Stomach smooth muscle (tissue), 2 donors: ENCODE measurements around the gene LIPF.
"Not testable (repeated sequence)": the region's sequence is repeated elsewhere in the genome, so short reads cannot be mapped to it uniquely, and the experiment has no call there.

Source experiments
- H3K27ac ChIP-seq: one replicate; pipeline ENCODE4 v1.7.0; 2013; ENCODE audit warnings: mild to moderate bottlenecking, low read length, inconsistent platforms
- H3K27me3 ChIP-seq, 2 donors: one replicate each; pipeline ENCODE4 v1.7.0; 2013; ENCODE audit warnings: low read length in 2 of 2; ENCODE audit not compliant: insufficient read depth in 2 of 2, control insufficient read depth in 1 of 2
- H3K36me3 ChIP-seq, 2 donors: one replicate each; pipeline ENCODE4 v1.7.0; 2013; ENCODE audit warnings: low read length in 2 of 2; ENCODE audit not compliant: control insufficient read depth in 2 of 2, insufficient read depth in 2 of 2
- H3K4me1 ChIP-seq: one replicate; pipeline ENCODE4 v1.7.0; 2013; ENCODE audit warnings: low read length; ENCODE audit not compliant: control insufficient read depth, insufficient read depth
- H3K4me3 ChIP-seq, 2 donors: one replicate each; pipeline ENCODE4 v1.7.0; 2013; ENCODE audit warnings: low read length in 2 of 2
- H3K9ac ChIP-seq, 2 donors: one replicate each; pipeline ENCODE4 v1.7.0; 2013; ENCODE audit warnings: low read length in 2 of 2, mild to moderate bottlenecking in 1 of 2
- H3K9me3 ChIP-seq, 2 donors: one replicate each; pipeline ENCODE4 v1.7.0; 2013; ENCODE audit warnings: low read length in 2 of 2; ENCODE audit not compliant: control insufficient read depth in 2 of 2
- donor health status: healthy.
- donor health status: Pancreatic carcinoma.

The LIPF gene

DNA sequence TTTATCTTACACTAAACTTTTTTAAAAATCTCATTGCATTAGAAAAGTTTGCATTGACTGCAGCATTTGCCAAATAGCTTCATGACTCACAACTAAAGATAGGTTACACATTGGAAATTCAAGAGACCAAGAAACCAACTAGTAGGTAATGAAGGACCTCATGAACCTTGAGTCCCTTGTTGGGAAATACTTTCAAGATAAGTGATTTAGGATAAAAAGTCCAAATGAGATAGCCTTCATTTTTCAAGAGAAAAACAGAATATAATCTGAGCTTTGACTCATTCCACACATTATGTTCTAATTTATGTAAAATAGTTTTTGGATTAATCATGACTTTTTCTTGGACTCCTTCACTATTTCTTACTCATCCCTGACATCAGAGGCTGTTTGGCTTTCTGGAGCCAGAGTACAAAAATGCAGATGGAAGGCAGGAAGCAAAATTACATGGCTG, 13.1 kb upstream of the LIPF start:
- H3K27ac ChIP-seq = no peak overlapping the region
- no peaks in the 10 kb centered on the region for H3K36me3 ChIP-seq
- H3K27me3 ChIP-seq = no peaks in the 10 kb centered on the region
- H3K4me1 ChIP-seq = no peaks in the 10 kb centered on the region
- H3K4me3 ChIP-seq = no peak overlapping the region
- H3K9ac ChIP-seq = no peak overlapping the region
- no peaks in the 10 kb centered on the region for H3K9me3 ChIP-seq

DNA sequence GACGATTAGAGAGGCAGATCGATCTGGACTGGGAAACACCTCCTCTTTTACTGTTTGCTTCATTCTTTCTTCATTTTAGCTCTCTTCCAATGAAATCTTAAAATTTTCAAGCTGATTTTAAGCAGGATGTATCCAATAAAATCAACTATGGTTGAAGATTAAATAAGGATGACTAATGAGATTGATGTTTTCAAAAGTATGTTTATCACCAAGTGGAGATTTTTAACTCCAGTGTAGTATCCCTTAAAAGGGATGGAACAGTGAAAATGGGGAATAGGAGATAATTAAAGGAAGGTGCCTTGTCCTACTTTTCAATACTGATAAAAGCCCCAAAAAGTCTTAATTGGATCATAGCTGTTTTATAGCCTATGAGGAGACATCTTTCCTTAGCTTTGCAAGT, 11.6 kb upstream of the LIPF start:
- no peak overlapping the region for H3K4me3 ChIP-seq
- no peaks in the 10 kb centered on the region for H3K9me3 ChIP-seq
- no peaks in the 10 kb centered on the region for H3K27me3 ChIP-seq
- no peaks in the 10 kb centered on the region for H3K4me1 ChIP-seq
- H3K9ac ChIP-seq = no peak overlapping the region
- H3K27ac ChIP-seq = no peak overlapping the region
- no peaks in the 10 kb centered on the region for H3K36me3 ChIP-seq

DNA sequence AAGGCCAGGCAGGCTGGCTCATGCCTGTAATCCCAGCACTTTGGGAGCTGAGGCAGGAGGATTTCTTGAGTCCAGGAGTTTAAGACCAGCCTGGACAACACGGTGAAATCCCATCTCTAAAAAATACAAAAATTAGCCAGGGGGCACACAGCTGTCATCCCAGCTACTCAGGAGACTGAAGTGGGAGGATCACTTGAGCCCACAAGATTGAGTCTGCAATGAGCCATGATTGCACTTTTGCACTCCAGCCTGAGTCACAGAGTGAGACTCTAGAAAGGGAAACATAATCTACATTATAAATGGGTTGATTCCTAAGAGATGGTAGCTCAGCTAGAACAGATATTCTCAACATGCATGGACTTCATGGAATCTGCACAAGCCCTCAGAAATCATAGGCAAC, 6.3 kb upstream of the LIPF start:
- no peaks in the 10 kb centered on the region for H3K27me3 ChIP-seq

DNA sequence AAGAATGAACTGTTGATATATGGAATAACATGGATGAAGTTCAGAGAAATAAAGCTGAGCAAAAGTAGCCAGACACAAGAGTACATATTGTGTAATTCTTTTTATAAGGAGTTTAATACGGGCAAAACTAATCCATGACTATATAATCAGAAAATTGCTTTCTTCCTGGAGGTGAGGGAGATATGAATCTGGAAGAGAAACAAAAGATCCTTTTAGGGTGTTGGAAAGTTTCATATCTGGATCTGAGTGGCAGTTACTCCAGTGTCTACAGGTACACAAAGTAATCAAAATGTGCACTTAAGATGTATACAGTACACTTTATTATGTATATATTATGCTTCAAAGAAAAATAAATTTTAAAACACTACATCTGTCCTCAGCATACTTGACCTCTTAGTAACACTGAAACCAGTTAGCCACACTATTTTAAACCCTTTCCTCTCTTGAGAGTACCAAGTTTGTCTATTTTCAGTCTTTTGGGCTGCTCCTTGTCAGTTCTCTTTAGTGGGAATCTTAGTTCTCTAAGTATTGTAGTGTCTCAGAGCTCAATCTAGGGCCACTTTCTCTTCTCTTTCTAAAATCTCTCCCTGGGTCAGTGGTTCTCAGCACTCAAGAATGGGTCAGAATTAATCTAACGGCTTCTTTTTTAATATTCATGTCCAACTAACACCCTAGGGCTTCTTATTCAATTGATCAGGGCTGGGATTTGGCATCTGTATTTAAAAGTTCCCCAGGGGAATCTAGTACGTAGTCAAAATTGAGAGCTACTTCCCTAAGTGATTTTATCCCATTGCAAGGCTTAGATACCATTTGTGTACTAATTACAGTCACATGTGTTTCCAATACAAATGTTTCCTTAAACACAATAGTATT, 4.3 kb upstream of the LIPF start:
- no peak overlapping the region for H3K4me3 ChIP-seq
- no peaks in the 10 kb centered on the region for H3K27me3 ChIP-seq
- no peak overlapping the region for H3K27ac ChIP-seq
- no peaks in the 10 kb centered on the region for H3K36me3 ChIP-seq
- no peaks in the 10 kb centered on the region for H3K9me3 ChIP-seq
- H3K9ac ChIP-seq = no peak overlapping the region
- no peaks in the 10 kb centered on the region for H3K4me1 ChIP-seq

More for the DNA sequence above, 6.3 kb upstream of the LIPF start:
- Histone ChIP-seq H3K36me3 (no peaks in the 10 kb centered on the region), H3K27ac (no peak overlapping the region), H3K9me3 (no peaks in the 10 kb centered on the region), H3K4me3 (no peak overlapping the region), H3K4me1 (no peaks in the 10 kb centered on the region), H3K9ac (no peak overlapping the region)

DNA sequence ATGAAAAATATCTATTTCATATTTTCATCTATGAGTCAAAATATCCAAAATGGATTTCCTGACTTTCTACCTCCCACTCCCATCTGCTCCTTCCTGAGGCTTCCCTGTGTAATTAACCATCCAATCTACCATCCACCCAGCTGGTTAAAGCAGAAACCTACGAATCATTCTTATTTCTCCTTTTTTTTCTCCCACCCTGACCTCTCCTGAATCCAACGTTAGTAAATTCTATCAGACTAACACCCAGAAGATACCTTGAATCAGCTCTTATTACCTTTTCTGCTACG, 3.7 kb upstream of the LIPF start:
- Histone ChIP-seq H3K9ac (no peak overlapping the region), H3K27ac (no peak overlapping the region)

DNA sequence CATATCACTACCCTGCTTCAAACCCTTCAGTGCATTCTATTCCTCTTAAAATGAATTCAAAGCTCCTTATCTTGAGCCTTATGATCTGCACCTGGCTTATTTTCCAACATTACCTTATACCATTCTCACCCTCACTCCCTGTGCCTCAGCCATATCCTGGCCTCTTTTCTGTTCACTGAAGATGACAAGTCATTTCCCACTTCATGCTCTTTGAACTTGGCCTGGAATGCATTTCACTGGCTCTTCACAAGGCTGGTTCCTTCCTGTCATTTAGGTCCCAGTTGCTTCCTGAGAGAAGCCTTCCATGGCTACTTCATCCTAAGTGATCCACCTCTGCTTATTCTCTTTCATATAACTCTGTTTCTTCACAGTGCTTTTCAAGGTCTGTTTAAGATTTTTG, 3.2 kb upstream of the LIPF start:
- Histone ChIP-seq H3K4me3 (no peak overlapping the region), H3K4me1 (no peaks in the 10 kb centered on the region), H3K27ac (no peak overlapping the region), H3K9me3 (no peaks in the 10 kb centered on the region), H3K9ac (no peak overlapping the region), H3K27me3 (no peaks in the 10 kb centered on the region), H3K36me3 (no peaks in the 10 kb centered on the region)

More for the DNA sequence above, 3.7 kb upstream of the LIPF start:
- no peak overlapping the region for H3K4me3 ChIP-seq
- H3K36me3 ChIP-seq = no peaks in the 10 kb centered on the region
- H3K27me3 ChIP-seq = no peaks in the 10 kb centered on the region
- H3K9me3 ChIP-seq = no peaks in the 10 kb centered on the region
- no peaks in the 10 kb centered on the region for H3K4me1 ChIP-seq

DNA sequence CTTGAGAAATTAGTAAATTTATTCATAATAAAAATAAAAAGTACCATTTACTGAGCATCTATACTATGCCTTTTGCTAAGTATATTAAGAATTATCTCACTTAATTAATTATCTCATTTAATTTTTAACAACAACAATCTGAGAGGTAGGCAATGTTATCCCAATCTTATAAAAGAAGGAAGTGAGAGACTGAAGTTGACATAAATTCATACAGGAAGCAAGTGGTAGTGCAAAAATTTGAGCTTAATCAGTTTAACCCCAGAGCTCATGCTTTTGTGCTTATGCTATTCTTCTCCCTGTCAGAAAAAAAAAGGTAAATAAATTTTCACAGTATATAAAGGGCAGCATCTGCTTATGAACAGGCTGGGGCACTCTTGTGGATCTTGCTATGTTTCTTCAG, 2.7 kb upstream of the LIPF start:
- Histone ChIP-seq H3K9ac (no peak overlapping the region), H3K4me3 (no peak overlapping the region), H3K4me1 (no peaks in the 10 kb centered on the region), H3K36me3 (no peaks in the 10 kb centered on the region), H3K9me3 (no peaks in the 10 kb centered on the region), H3K27me3 (no peaks in the 10 kb centered on the region), H3K27ac (no peak overlapping the region)

DNA sequence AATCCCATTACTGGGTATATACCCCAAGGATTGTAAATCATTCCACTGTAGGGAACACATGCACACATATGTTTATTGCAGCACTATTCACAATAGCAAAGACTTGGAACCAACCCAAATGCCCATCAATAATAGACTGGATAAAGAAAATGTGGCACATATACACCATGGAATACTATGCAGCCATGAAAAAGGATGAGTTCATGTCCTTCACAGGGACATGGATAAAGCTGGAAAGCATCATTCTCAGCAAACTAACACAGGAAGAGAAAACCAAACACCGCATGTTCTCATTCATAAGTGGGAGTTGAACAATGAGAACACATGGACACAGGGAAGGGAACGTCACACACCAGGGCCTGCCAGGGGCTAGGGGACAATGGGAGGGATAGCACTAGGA, 1.1 kb upstream of the LIPF start:
- not testable (repeated sequence) for H3K36me3 ChIP-seq, H3K4me3 ChIP-seq, H3K4me1 ChIP-seq, H3K27ac ChIP-seq, H3K9me3 ChIP-seq, H3K9ac ChIP-seq, H3K27me3 ChIP-seq

DNA sequence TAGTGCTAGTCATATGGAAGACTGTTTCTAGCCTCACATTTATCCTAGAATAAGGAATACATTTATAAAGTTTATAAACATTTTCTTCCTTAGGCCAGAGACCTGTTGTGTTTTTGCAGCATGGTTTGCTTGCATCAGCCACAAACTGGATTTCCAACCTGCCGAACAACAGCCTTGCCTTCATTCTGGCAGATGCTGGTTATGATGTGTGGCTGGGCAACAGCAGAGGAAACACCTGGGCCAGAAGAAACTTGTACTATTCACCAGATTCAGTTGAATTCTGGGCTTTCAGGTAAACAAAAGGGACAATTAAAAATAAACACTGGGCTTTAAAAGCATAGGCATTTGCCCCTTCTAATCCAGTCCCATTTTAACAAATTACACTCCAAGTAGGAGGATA, 4.2 kb downstream of the LIPF start:
- no peaks in the 10 kb centered on the region for H3K27me3 ChIP-seq
- no peaks in the 10 kb centered on the region for H3K9me3 ChIP-seq
- H3K4me1 ChIP-seq = no peaks in the 10 kb centered on the region
- H3K36me3 ChIP-seq = no peaks in the 10 kb centered on the region
- no peak overlapping the region for H3K27ac ChIP-seq
- H3K4me3 ChIP-seq = no peak overlapping the region
- no peak overlapping the region for H3K9ac ChIP-seq

DNA sequence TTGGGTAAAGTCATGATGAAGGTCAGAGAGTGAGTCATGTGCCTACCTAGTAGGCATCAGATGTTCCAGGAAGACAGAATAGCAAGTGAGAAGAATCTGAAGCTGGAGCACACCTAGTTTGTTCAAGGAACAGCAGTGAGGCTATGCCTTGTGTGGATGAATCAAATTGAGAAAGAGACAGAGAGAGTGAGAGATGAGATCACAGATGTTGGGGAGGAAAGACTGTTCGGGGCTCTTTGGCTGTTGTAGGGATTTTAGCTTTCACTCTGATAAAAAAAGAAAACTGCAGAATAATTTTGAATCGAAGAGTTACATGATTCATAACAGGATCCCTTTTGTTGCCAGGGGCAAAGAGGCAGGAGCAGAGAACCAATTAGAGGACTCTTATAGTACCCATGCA, 6.3 kb downstream of the LIPF start:
- Histone ChIP-seq H3K4me3 (no peak overlapping the region), H3K36me3 (no peaks in the 10 kb centered on the region), H3K9ac (no peak overlapping the region), H3K4me1 (no peaks in the 10 kb centered on the region), H3K27ac (no peak overlapping the region), H3K27me3 (no peaks in the 10 kb centered on the region), H3K9me3 (no peaks in the 10 kb centered on the region)

DNA sequence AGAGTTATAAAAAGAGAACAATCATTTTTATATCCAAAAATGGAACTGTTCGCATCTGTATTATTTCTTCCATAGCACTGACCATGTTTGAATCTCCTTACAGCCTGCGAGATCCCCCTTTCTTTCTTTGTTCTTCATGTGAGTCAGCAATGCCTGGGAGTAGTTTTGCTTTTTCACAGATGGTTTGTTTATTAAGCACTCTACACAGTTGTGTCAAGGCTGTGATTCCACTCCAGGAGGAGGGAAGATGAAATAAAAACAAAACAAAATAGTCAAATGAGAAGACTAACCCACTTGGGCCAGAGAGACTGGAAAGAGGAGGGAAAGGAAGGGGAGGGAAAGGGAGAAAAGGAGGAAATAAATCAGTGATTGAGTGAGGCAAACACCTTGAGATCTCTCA, 7.8 kb downstream of the LIPF start:
- H3K36me3 ChIP-seq = no peaks in the 10 kb centered on the region
- no peak overlapping the region for H3K27ac ChIP-seq
- H3K4me1 ChIP-seq = no peaks in the 10 kb centered on the region
- no peaks in the 10 kb centered on the region for H3K27me3 ChIP-seq
- H3K9ac ChIP-seq = no peak overlapping the region
- H3K9me3 ChIP-seq = no peaks in the 10 kb centered on the region
- H3K4me3 ChIP-seq = no peak overlapping the region
